ENCODE measurements around the gene KCNK1.

GRCh38 chr1:233664804-233665574 is 51.1 kb downstream of the KCNK1 start:
- TF ChIP-seq EZH2 (IDR thresholded peaks at IDR 0.05; ENCODE audit: insufficient read depth, low read length), result no peak
- TF ChIP-seq CTCF (IDR thresholded peaks at IDR 0.05; ENCODE audit: insufficient read depth, low read depth, low read length), result no peak
